GM23338 (cell line): ENCODE measurements around the gene RBM19. TPM values are rescaled to one million over a fixed set of nuclear protein-coding genes. Genes with fewer than 3 reads are reported as not detected.

Source experiments
- ATAC-seq: fragments of 200-7000 bp; cut with Tn5 transposase; 3 replicates; pipeline ENCODE4 v1.9.1; 2020
- DNase-seq: peaks from one replicate; pipeline ENCODE4 v3.0.0-alpha.2; 2015; ENCODE audit warnings: low spot score
- H2AFZ ChIP-seq: fragments of 200-600 bp; sonication (generic); 2 replicates; pipeline ENCODE4 v1.8.0; 2016; ENCODE audit warnings: antibody characterized with exemption, mild to moderate bottlenecking, moderate library complexity
- H3F3A ChIP-seq: fragments of 200-600 bp; sonication (generic); replicated peaks from 2 replicates; pipeline ENCODE4 v1.8.0; 2017; ENCODE audit warnings: antibody characterized with exemption, mixed run types, low read depth
- H3K27ac ChIP-seq: fragments of 200-600 bp; sonication (generic); 2 replicates; pipeline ENCODE4 v1.6.1; 2016; ENCODE audit warnings: low read depth
- H3K27me3 ChIP-seq: fragments of 200-600 bp; sonication (generic); 2 replicates; pipeline ENCODE4 v1.8.0; 2016; ENCODE audit warnings: mild to moderate bottlenecking, mixed run types, moderate library complexity; ENCODE audit not compliant: insufficient read depth
- H3K36me3 ChIP-seq: fragments of 200-600 bp; sonication (generic); 2 replicates; pipeline ENCODE4 v1.8.0; 2016; ENCODE audit warnings: mild to moderate bottlenecking; ENCODE audit not compliant: insufficient read depth
- H3K4me1 ChIP-seq: fragments of 200-600 bp; sonication (generic); 2 replicates; pipeline ENCODE4 v1.8.0; 2016; ENCODE audit warnings: mild to moderate bottlenecking, moderate library complexity; ENCODE audit not compliant: insufficient read depth
- H3K4me2 ChIP-seq: fragments of 200-600 bp; sonication (generic); 2 replicates; pipeline ENCODE4 v1.7.1; 2017; ENCODE audit warnings: mixed run types
- H3K4me3 ChIP-seq: fragments of 200-600 bp; sonication (generic); 2 replicates; pipeline ENCODE4 v1.6.1; 2016; ENCODE audit warnings: mixed run types
- H3K79me2 ChIP-seq: fragments of 200-600 bp; sonication (generic); replicated peaks from 2 replicates; pipeline ENCODE4 v1.8.0; 2017; ENCODE audit warnings: mild to moderate bottlenecking; ENCODE audit not compliant: insufficient read depth
- H3K9me2 ChIP-seq: fragments of 200-600 bp; sonication (generic); 2 replicates; pipeline ENCODE4 v1.8.0; 2017; ENCODE audit not compliant: insufficient read depth
- H4K20me1 ChIP-seq: fragments of 200-600 bp; sonication (generic); replicated peaks from 2 replicates; pipeline ENCODE4 v1.8.0; 2017; ENCODE audit warnings: mild to moderate bottlenecking; ENCODE audit not compliant: insufficient read depth
- H3K27ac Mint-ChIP-seq: 2 replicates; pipeline ENCODE4 v1.8.0; 2020; ENCODE audit warnings: inconsistent platforms, mild to moderate bottlenecking, moderate library complexity, mixed read lengths
- H3K27me3 Mint-ChIP-seq: 3 replicates; pipeline ENCODE4 v1.8.0; 2022; ENCODE audit warnings: low read depth, mild to moderate bottlenecking, moderate library complexity, mixed read lengths, inconsistent platforms; ENCODE audit not compliant: insufficient read depth, poor library complexity
- H3K36me3 Mint-ChIP-seq: 3 replicates; pipeline ENCODE4 v1.8.0; 2021; ENCODE audit warnings: low read depth, mild to moderate bottlenecking, inconsistent platforms, moderate library complexity, mixed read lengths
- H3K4me1 Mint-ChIP-seq: 3 replicates; pipeline ENCODE4 v1.8.0; 2020; ENCODE audit warnings: mild to moderate bottlenecking, inconsistent platforms, mixed read lengths
- H3K4me3 Mint-ChIP-seq: 3 replicates; pipeline ENCODE4 v1.8.0; 2021; ENCODE audit warnings: moderate library complexity, mild to moderate bottlenecking, inconsistent platforms, mixed read lengths
- H3K9me3 Mint-ChIP-seq: 3 replicates; pipeline ENCODE4 v1.8.0; 2020; ENCODE audit warnings: moderate library complexity, mild to moderate bottlenecking, inconsistent platforms, mixed read lengths
- CTCF ChIP-seq, 2 experiments: fragments of 200-600 bp in 1 of 2; sonication (generic) in 1 of 2; conservative IDR thresholded peaks; 2 replicates each; pipeline versions ENCODE4 v1.5.1 to v1.6.1; 2016 to 2017; ENCODE audit warnings: antibody characterized with exemption in 2 of 2, low read depth in 2 of 2, mild to moderate bottlenecking in 2 of 2, moderate library complexity in 1 of 2
- EZH2phosphoT487 ChIP-seq: fragments of 200-600 bp; sonication (generic); IDR thresholded peaks from one replicate; pipeline ENCODE4 v1.8.1; 2018; ENCODE audit warnings: antibody characterized with exemption; ENCODE audit not compliant: unreplicated experiment
- JUNB ChIP-seq: IDR thresholded peaks from one replicate; pipeline ENCODE4 v1.6.1; 2016; ENCODE audit warnings: antibody characterized with exemption; ENCODE audit not compliant: unreplicated experiment
- NANOG ChIP-seq: IDR thresholded peaks from 2 replicates; pipeline ENCODE4 v1.6.1; 2016; ENCODE audit warnings: antibody characterized with exemption, borderline replicate concordance
- POLR2AphosphoS5 ChIP-seq: IDR thresholded peaks from 2 replicates; pipeline ENCODE4 v1.6.1; 2016; ENCODE audit warnings: antibody characterized with exemption, low read depth
- REST ChIP-seq: IDR thresholded peaks from one replicate; pipeline ENCODE4 v1.6.1; 2018; ENCODE audit warnings: antibody characterized with exemption; ENCODE audit not compliant: unreplicated experiment
- STAT1 ChIP-seq: IDR thresholded peaks from one replicate; pipeline ENCODE4 v1.6.1; 2016; ENCODE audit warnings: antibody characterized with exemption; ENCODE audit not compliant: unreplicated experiment
- ZNF114 ChIP-seq: fragments of 250-450 bp; sonication (Bioruptor Pico); IDR thresholded peaks from 2 replicates; pipeline ENCODE4 v1.5.0; 2020; ENCODE audit warnings: mild to moderate bottlenecking, moderate library complexity
- ZNF331 ChIP-seq: fragments of 250-450 bp; sonication (Bioruptor Pico); IDR thresholded peaks from 2 replicates; pipeline ENCODE4 v1.5.0; 2020; ENCODE audit warnings: low read depth, mild to moderate bottlenecking, moderate library complexity
- polyA plus RNA-seq: library from polyadenylated mRNA; unstranded; fragments of >200 nt; fragmentation: Nextera tagmentation; extraction: Ambion mirVana; gene quantifications from 2 replicates; pipeline ENCODE4 v1.2.1, GENCODE V29; 2016
- total RNA-seq: library from RNA; depleted of rRNA; stranded (reverse); fragments of >200 nt; shearing (Covaris generic); gene quantifications from 2 replicates; pipeline ENCODE4 v1.2.3, GENCODE V29; 2014
- TF ChIP-seq, protein P1 (sequence below): IDR thresholded peaks from 2 replicates; pipeline ENCODE4 v1.6.1; 2016; ENCODE audit warnings: antibody characterized with exemption

Gene RBM19
- total and polyA plus RNA-seq, 2 experiments from 2014 or later = 43.4 to 56.7 TPM

DNA sequence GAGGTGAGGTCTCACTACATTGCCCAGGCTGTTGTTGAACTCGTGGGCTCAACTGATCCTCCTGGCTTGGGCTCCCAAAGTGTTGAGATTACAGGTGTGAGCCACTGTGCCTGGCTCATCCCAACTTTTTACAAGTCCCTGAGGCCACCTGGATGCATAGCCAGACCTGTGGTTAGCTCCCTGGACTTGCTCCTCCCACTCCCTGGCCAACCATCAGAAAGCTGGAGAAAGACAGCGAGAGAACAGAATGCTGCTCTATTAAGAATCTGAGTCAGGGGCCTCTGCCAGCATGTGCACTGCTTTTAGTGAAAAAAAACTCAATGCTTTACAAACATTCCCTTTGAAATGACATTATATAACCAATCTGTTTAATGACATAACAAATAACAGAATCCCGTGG, 78.2 kb downstream of the RBM19 start:
- H3K27ac Mint-ChIP-seq = no peak overlapping the region

GRCh38 chr12:113886721-113887120, 79.4 kb downstream of the RBM19 start:
- H3K4me3 ChIP-seq = no peak overlapping the region
- ATAC-seq = no peak
- H3K79me2 ChIP-seq = no peaks in the 10 kb centered on the region
- H3K27ac Mint-ChIP-seq = no peak overlapping the region
- H3K9me2 ChIP-seq = no peaks in the 10 kb centered on the region
- H3K27me3 ChIP-seq = no peaks in the 10 kb centered on the region
- DNase-seq = no peak
- peaks cover 12% of the 10 kb centered on the region for H3K4me1 Mint-ChIP-seq
- no peaks in the 10 kb centered on the region for H3K36me3 ChIP-seq
- no peak overlapping the region for H2AFZ ChIP-seq
- peaks cover 5% of the 10 kb centered on the region for H3K27me3 Mint-ChIP-seq
- H3K4me2 ChIP-seq = no peak overlapping the region
- peaks cover 26% of the 10 kb centered on the region for H3K36me3 Mint-ChIP-seq
- H3K4me1 ChIP-seq = peaks cover 11% of the 10 kb centered on the region
- H3K4me3 Mint-ChIP-seq = no peak overlapping the region
- TF ChIP-seq ZNF331 (CRISPR knock-in tag) (no peak), NANOG (no peak), JUNB (no peak), ZNF114 (CRISPR knock-in tag) (no peak), CTCF (conservative IDR thresholded peaks at IDR 0.05; ENCODE audit: low read depth in 2 of 2) (no peak), REST (no peak), STAT1 (no peak), POLR2AphosphoS5 (no peak)
- TF ChIP-seq, protein P1, sequence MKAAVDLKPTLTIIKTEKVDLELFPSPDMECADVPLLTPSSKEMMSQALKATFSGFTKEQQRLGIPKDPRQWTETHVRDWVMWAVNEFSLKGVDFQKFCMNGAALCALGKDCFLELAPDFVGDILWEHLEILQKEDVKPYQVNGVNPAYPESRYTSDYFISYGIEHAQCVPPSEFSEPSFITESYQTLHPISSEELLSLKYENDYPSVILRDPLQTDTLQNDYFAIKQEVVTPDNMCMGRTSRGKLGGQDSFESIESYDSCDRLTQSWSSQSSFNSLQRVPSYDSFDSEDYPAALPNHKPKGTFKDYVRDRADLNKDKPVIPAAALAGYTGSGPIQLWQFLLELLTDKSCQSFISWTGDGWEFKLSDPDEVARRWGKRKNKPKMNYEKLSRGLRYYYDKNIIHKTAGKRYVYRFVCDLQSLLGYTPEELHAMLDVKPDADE = no peak
- H4K20me1 ChIP-seq = no peaks in the 10 kb centered on the region; the same call in 1 of the 2 replicates
- no peaks in the 10 kb centered on the region for H3F3A ChIP-seq
- no peak overlapping the region for H3K27ac ChIP-seq
- H3K9me3 Mint-ChIP-seq = peaks cover 6% of the 10 kb centered on the region; the same call in 2 of the 3 replicates

More for the DNA sequence above, 78.2 kb downstream of the RBM19 start:
- no peak overlapping the region for H3K4me3 ChIP-seq
- peaks cover 11% of the 10 kb centered on the region for H3K4me1 ChIP-seq
- no peaks in the 10 kb centered on the region for H3K9me2 ChIP-seq
- H3K36me3 Mint-ChIP-seq = peaks cover 23% of the 10 kb centered on the region
- no peaks in the 10 kb centered on the region for H3K36me3 ChIP-seq
- no peak for ATAC-seq
- H3K4me3 Mint-ChIP-seq = no peak overlapping the region
- peaks cover 17% of the 10 kb centered on the region for H3K4me1 Mint-ChIP-seq
- peaks cover 5% of the 10 kb centered on the region for H3K27me3 Mint-ChIP-seq
- H3K27ac ChIP-seq = no peak overlapping the region
- no peak overlapping the region for H3K4me2 ChIP-seq
- no peak for DNase-seq
- H3K79me2 ChIP-seq = no peaks in the 10 kb centered on the region
- H2AFZ ChIP-seq = no peak overlapping the region
- H4K20me1 ChIP-seq = no peaks in the 10 kb centered on the region; the same call in 1 of the 2 replicates
- TF ChIP-seq EZH2phosphoT487 (no peak), JUNB (no peak), CTCF (conservative IDR thresholded peaks at IDR 0.05; ENCODE audit: low read depth in 2 of 2) (no peak), ZNF331 (CRISPR knock-in tag) (no peak)
- H3K9me3 Mint-ChIP-seq = peaks cover 6% of the 10 kb centered on the region; the same call in 2 of the 3 replicates
- H3F3A ChIP-seq = no peaks in the 10 kb centered on the region
- no peaks in the 10 kb centered on the region for H3K27me3 ChIP-seq
